Measurements from ENCODE around the gene EFNA5. TPM values are rescaled to one million over a fixed set of nuclear protein-coding genes. Genes with fewer than 3 reads are reported as not detected.

EFNA5 gene
- total and polyA plus RNA-seq, 10 of the 15 experiments (the other 5 are each of a cell fraction or from before 2014, with no cell fraction given), result 0.19 to 12.6 (median 3.9) TPM

DNA sequence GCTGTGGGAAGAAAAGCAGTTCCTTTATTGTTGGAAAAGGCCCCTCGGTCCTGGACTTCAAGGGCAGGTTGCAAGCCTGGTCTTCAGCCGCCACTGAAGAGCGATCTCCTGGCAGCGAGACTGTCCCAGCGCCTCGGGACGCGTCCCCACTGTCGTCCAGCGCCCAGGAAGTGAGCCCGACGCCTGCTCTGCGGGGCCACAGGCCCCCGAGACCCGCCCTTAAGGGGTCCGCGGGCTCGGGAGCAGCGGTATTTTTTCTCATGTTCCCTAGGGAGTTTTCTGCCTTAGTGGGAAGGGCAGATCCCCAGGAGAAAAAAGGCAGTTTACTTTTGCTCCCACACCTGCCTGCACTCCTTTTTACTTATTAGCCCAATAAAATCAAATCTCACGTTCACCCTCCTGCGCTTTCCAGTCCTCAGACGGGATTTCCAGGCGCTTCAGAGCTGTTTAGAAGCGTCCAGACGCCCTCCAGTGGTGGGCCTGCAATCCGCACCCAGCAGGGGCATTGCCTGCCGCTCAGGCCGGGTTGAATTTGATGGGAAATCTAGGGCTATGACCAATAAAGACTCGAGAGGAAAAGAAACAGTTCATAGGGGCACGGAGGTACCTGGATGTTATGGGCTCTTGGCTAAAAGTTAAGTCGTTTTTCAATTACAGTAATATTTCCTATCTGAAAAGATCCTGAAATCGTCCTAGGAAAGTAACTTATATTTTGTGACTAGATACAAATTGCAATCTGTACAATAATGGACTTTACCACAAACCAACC, 2.8 kb upstream of the EFNA5 start (continued):
- TF ChIP-seq, protein P1, sequence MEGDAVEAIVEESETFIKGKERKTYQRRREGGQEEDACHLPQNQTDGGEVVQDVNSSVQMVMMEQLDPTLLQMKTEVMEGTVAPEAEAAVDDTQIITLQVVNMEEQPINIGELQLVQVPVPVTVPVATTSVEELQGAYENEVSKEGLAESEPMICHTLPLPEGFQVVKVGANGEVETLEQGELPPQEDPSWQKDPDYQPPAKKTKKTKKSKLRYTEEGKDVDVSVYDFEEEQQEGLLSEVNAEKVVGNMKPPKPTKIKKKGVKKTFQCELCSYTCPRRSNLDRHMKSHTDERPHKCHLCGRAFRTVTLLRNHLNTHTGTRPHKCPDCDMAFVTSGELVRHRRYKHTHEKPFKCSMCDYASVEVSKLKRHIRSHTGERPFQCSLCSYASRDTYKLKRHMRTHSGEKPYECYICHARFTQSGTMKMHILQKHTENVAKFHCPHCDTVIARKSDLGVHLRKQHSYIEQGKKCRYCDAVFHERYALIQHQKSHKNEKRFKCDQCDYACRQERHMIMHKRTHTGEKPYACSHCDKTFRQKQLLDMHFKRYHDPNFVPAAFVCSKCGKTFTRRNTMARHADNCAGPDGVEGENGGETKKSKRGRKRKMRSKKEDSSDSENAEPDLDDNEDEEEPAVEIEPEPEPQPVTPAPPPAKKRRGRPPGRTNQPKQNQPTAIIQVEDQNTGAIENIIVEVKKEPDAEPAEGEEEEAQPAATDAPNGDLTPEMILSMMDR (IDR thresholded peaks at IDR 0.05 in 2 of 3, conservative IDR thresholded peaks at IDR 0.05 in 1 of 3; ENCODE audit: control insufficient read depth in 2 of 3, extremely low read depth in 1 of 3, insufficient read depth in 1 of 3, low read depth in 3 of 3, low read length in 3 of 3), result peak; percentile 96 to 99 (median 97)
- peak; percentile 18 for TF ChIP-seq SP1 (IDR thresholded peaks at IDR 0.05; ENCODE audit: low read depth, low read length)

DNA sequence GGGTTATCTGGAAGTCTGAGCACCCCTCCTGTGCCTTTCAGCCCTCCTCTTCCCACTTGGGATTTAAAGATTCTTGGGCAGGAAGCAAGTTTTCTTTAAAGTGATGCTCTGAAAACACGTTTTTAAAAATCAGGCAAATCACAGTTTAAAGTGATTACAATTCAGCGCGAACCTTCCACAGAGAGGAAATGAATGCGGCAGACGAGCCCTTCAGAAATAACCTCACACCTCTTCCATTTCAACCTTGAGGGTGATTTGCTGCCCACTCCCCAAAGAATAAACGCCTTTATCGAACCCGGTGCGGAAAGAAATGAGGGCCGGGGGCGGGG, 2.3 kb upstream of the EFNA5 start:
- DNase-seq (ENCODE audit: low read depth, low spot score) (no peak), FAIRE-seq (no peak), ATAC-seq (no peak; the same call in 2 of the 3 replicates)
- no TSS peak for BruUV-seq (replicated peaks)
- peaks cover 0 to 4% of the 10 kb centered on the region in 2 experiments; a peak in 2 of 4 replicates for H3K27me3 ChIP-seq (replicated peaks in 1 of 2; ENCODE audit: control insufficient read depth in 2 of 2, insufficient read depth in 2 of 2, low read length in 1 of 2)
- RAD21 ChIA-PET (ENCODE audit: unreplicated experiment), result interaction anchor here (1.1 to 2.5 kb wide), 7 partner anchors 8 to 568 kb away, joined by 4 to 20 read pairs (median 7); no protein-coding TSS in a partner anchor
- peak overlapping the region; percentile 26; the same call in 1 of the 2 replicates for H3K27ac ChIP-seq (ENCODE audit: control insufficient read depth, insufficient read depth)
- H3K9ac ChIP-seq (ENCODE audit: control insufficient read depth, insufficient read depth, low read length), result peak overlapping the region; percentile 57
- H4K20me1 ChIP-seq (ENCODE audit: control insufficient read depth, insufficient read depth), result no peaks in the 10 kb centered on the region
- TF ChIP-seq USF2 (IDR thresholded peaks at IDR 0.05; ENCODE audit: borderline replicate concordance, low read depth, low read length) (no peak), ZBED1 (IDR thresholded peaks at IDR 0.05; ENCODE audit: borderline replicate concordance) (no peak), ZBTB33 (IDR thresholded peaks at IDR 0.05) (no peak), MTA3 (IDR thresholded peaks at IDR 0.05; ENCODE audit: borderline replicate concordance, low read length) (0 out of 2 replicates have a peak, but pooled peaks have one; percentile 46)
- H3K9me3 ChIP-seq (replicated peaks; ENCODE audit: control insufficient read depth, insufficient read depth, low read length), result no peaks in the 10 kb centered on the region
- intact Hi-C loops (cut with micrococcal nuclease; ENCODE audit: unreplicated experiment) (loop anchor here (1.0 to 10.0 kb wide), 12 partner anchors 100 to 988 kb away; no protein-coding TSS in a partner anchor), in situ Hi-C loops (cut with MboI) (loop anchor here (10.0 kb wide), 1 partner anchor 568 kb away; no protein-coding TSS in a partner anchor)
- H3K4me2 ChIP-seq (ENCODE audit: control insufficient read depth, insufficient read depth), result peak overlapping the region; percentile 88
- CTCF ChIA-PET, result interaction anchor here (1.0 to 4.1 kb wide), 9 partner anchors 10 to 672 kb away, joined by 3 to 30 read pairs (median 5); no protein-coding TSS in a partner anchor
- H3K79me2 ChIP-seq (ENCODE audit: control insufficient read depth, insufficient read depth, low read length), result peaks cover 34% of the 10 kb centered on the region
- H3K36me3 ChIP-seq (ENCODE audit: control insufficient read depth in 2 of 2, insufficient read depth in 2 of 2, low read length in 1 of 2), result no peaks in the 10 kb centered on the region
- under 1% methylated on average over 10 of the region's 11 CpGs for WGBS (ENCODE audit: insufficient coverage, insufficient replicate concordance, low lambda C conversion rate, missing lambda C conversion rate)
- peak overlapping the region; percentile 63 for H2AFZ ChIP-seq (ENCODE audit: control insufficient read depth, low read depth, low read length)
- H3K4me3 ChIP-seq, result peak overlapping the region; percentile 69
- SMC1A ChIA-PET (ENCODE audit: uncharacterized antibody, unreplicated experiment), result interaction anchor here (1.1 to 4.0 kb wide), 5 partner anchors 10 to 568 kb away, joined by 4 to 23 read pairs (median 5); no protein-coding TSS in a partner anchor
- H3K4me1 ChIP-seq (ENCODE audit: control insufficient read depth, insufficient read depth, low read length), result peaks cover 10% of the 10 kb centered on the region
- POLR2A ChIA-PET, result interaction anchor here (0.6 to 0.7 kb wide), 3 partner anchors 103 to 178 kb away, joined by 3 to 5 read pairs (median 4); no protein-coding TSS in a partner anchor
